HFF-Myc (cell line): ENCODE results near the gene VMO1.

ENCODE experiments used
- DNase-seq: peaks from one replicate; pipeline ENCODE4 v3.0.0-alpha.2; 2011; ENCODE audit warnings: low read depth; ENCODE audit errors: extremely low read depth
- H3K4me3 ChIP-seq: replicated peaks from 2 replicates; pipeline ENCODE4 v1.5.1; 2011; ENCODE audit warnings: low read depth, mild to moderate bottlenecking, control low read depth, low read length
- CTCF ChIP-seq: IDR thresholded peaks from 2 replicates; pipeline ENCODE4 v1.5.1; 2012; ENCODE audit warnings: mild to moderate bottlenecking, low read depth, low read length, control low read depth; ENCODE audit errors: missing control alignments

The VMO1 gene

DNA sequence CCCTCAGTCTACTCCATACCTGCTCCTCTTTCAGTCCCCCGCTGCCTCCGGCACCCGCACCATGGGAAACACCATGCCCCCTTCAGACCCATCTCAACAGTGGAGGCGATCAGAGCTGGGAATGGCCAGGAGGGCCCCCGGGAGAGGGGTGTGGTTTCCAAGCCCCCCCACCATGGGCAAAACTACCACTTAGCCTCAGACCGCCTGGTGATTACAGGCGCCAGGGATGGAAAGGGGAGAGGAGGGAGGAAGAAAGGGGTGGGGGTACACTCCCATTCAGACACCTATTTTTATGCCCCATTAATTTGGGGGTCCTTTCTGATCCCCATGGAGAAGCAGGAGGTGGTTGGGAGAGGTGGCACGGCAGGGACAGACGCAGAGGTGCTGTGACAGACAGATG is 16.1 kb upstream of the VMO1 start, which contains the start of gene C17orf114:
Gene C17orf114, minus strand, starts transcription at position 101 of the 400 bp plus-strand sequence.
- no peak for TF ChIP-seq CTCF
- H3K4me3 ChIP-seq, result no peak within 1 kb of the TSS
- no peak for DNase-seq

GRCh38 chr17:4800462-4801196 is 14.5 kb upstream of the VMO1 start:
- no peak for TF ChIP-seq CTCF

GRCh38 chr17:4796552-4796920 is 10.4 kb upstream of the VMO1 start:
- no peak for DNase-seq
- peak overlapping the region; percentile 98 for H3K4me3 ChIP-seq
- no peak for TF ChIP-seq CTCF

More at GRCh38 chr17:4800462-4801196, 14.5 kb upstream of the VMO1 start:
- H3K4me3 ChIP-seq, result no peak overlapping the region
- DNase-seq, result no peak

DNA sequence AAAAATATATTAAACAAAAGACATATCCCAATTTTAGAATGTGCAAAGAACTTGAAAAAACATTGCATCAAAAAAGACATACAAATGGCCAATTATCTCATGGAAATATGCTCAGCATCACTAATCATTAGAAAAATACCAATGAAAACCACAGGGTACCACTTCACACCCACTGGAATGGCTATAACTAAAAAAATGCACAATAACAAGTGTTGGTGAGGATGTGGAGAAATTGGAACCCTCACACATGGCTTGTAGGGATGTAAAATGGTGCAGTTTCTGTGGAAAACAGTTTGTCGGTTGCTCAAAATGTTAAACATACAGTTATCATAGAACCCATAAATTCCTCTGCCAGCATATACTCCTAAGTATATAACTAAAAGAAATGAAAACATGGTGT is 9.0 kb upstream of the VMO1 start:
- H3K4me3 ChIP-seq, result no peak overlapping the region
- no peak for TF ChIP-seq CTCF
- DNase-seq, result no peak

DNA sequence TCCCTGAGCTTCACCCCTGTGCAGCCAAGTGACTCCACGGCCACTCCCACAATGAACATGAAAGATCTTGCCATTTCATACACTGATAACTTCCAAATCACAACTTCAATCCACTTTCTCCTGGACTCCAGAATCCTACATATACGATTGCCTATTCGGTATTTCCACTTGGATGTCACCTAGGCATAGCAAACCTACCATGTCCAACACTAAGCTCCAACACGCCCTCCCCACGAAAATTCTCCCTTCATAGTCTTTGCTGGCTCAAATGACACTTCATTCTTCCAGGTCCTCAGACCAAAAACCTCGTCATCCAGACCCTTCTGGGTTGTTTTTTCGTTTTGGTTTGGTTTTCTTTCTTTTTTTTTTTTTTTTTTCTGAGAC is 4.5 kb upstream of the VMO1 start:
- H3K4me3 ChIP-seq, result peak overlapping the region; percentile 63
- no peak for DNase-seq
- no peak for TF ChIP-seq CTCF

- peak; percentile 53 for TF ChIP-seq CTCF
- H3K4me3 ChIP-seq, result peak overlapping the region; percentile 63
- peak; percentile 74 for DNase-seq
Measured at GRCh38 chr17:4789951-4790704, 4.0 kb upstream of the VMO1 start.
